Spleen (tissue), 7 donors: Measurements from ENCODE around the gene PKD1L1.

Source experiments
- POLR2A ChIP-seq, 3 donors: fragments of 450-650 bp; IDR thresholded peaks; one replicate each; pipeline ENCODE4 v1.5.1; 2017; ENCODE audit warnings: antibody characterized with exemption in 3 of 3, mild to moderate bottlenecking in 1 of 3
- POLR2AphosphoS5 ChIP-seq, 3 donors: sonication (generic); formaldehyde crosslinking; IDR thresholded peaks; one replicate each; pipeline ENCODE4 v1.5.1; 2017; ENCODE audit warnings: antibody characterized with exemption in 3 of 3
- TF ChIP-seq, protein P1 (sequence below), 11 experiments: fragments of 200-600 bp in 7 of 11; fragments of 450-650 bp in 4 of 11; sonication (generic) in 4 of 11; IDR thresholded peaks in 8 of 11; conservative IDR thresholded peaks in 3 of 11; 1 replicate in 7 of 11; 2 replicates in 4 of 11; pipeline versions ENCODE4 v1.4.0 to v1.8.0; 2016 to 2021; ENCODE audit warnings: antibody characterized with exemption in 11 of 11, inconsistent platforms in 4 of 11, mild to moderate bottlenecking in 1 of 11
- donor health status: DM: no; HTN: no; CAD: no; lungs with moderate emphysema.
- donor health status: DM: no; HTN: no; CAD: no.
- donor health status: DM: no; HTN: no; CAD: no.

GRCh38 chr7:47924266-47924665 is 24.0 kb downstream of the PKD1L1 start:
- TF ChIP-seq, protein P1, sequence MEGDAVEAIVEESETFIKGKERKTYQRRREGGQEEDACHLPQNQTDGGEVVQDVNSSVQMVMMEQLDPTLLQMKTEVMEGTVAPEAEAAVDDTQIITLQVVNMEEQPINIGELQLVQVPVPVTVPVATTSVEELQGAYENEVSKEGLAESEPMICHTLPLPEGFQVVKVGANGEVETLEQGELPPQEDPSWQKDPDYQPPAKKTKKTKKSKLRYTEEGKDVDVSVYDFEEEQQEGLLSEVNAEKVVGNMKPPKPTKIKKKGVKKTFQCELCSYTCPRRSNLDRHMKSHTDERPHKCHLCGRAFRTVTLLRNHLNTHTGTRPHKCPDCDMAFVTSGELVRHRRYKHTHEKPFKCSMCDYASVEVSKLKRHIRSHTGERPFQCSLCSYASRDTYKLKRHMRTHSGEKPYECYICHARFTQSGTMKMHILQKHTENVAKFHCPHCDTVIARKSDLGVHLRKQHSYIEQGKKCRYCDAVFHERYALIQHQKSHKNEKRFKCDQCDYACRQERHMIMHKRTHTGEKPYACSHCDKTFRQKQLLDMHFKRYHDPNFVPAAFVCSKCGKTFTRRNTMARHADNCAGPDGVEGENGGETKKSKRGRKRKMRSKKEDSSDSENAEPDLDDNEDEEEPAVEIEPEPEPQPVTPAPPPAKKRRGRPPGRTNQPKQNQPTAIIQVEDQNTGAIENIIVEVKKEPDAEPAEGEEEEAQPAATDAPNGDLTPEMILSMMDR (IDR thresholded peaks at IDR 0.05 in 8 of 11, conservative IDR thresholded peaks at IDR 0.05 in 3 of 11), result no peak
- TF ChIP-seq POLR2A (IDR thresholded peaks at IDR 0.05) (no peak), POLR2AphosphoS5 (IDR thresholded peaks at IDR 0.05) (no peak)
